ENCODE data around the gene MLIP. TPM values are rescaled to one million over a fixed set of nuclear protein-coding genes. Genes with fewer than 3 reads are reported as not detected.

The MLIP gene
- total RNA-seq, 4 donors from 2014 or later, result 3.1 to 16.7 (median 12.2) TPM

DNA sequence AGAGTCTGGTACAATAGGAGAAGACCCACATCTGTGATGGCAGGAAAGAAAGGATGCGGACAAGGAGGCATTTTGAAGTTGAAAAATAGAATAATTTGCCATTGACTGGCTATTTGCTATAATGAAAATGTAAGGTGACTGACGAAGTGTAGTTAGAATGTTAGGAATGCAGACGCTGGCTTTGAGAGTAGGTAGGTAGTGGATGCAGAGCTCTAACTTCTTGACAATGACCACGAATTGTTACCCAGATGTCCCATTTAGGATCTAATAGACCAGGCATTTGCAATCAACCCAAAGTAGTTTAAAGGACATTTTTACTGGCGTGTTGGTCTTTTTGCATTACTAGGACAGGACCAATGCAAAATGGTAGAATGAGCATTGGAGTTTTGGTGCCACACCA lies 14.2 kb downstream of the MLIP start:
- TF ChIP-seq, protein P1, sequence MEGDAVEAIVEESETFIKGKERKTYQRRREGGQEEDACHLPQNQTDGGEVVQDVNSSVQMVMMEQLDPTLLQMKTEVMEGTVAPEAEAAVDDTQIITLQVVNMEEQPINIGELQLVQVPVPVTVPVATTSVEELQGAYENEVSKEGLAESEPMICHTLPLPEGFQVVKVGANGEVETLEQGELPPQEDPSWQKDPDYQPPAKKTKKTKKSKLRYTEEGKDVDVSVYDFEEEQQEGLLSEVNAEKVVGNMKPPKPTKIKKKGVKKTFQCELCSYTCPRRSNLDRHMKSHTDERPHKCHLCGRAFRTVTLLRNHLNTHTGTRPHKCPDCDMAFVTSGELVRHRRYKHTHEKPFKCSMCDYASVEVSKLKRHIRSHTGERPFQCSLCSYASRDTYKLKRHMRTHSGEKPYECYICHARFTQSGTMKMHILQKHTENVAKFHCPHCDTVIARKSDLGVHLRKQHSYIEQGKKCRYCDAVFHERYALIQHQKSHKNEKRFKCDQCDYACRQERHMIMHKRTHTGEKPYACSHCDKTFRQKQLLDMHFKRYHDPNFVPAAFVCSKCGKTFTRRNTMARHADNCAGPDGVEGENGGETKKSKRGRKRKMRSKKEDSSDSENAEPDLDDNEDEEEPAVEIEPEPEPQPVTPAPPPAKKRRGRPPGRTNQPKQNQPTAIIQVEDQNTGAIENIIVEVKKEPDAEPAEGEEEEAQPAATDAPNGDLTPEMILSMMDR (IDR thresholded peaks at IDR 0.05), result no peak
- no peak for TF ChIP-seq POLR2AphosphoS5 (IDR thresholded peaks at IDR 0.05)
- no peak for TF ChIP-seq EP300 (IDR thresholded peaks at IDR 0.05)
- no peak for TF ChIP-seq POLR2A (IDR thresholded peaks at IDR 0.05)
- peaks cover 2% of the 10 kb centered on the region for H3K36me3 ChIP-seq
- 72% methylated on average over 5 of the region's 5 CpGs for whole genome bisulfite sequencing
- H3K9me3 ChIP-seq, result no peaks in the 10 kb centered on the region
- DNase-seq (ENCODE audit: low spot score in 2 of 2), result no peak
- no peak overlapping the region for H3K4me3 ChIP-seq
- H3K27ac ChIP-seq, result no peak overlapping the region
- no peaks in the 10 kb centered on the region for H3K4me1 ChIP-seq
- no peaks in the 10 kb centered on the region for H3K27me3 ChIP-seq

DNA sequence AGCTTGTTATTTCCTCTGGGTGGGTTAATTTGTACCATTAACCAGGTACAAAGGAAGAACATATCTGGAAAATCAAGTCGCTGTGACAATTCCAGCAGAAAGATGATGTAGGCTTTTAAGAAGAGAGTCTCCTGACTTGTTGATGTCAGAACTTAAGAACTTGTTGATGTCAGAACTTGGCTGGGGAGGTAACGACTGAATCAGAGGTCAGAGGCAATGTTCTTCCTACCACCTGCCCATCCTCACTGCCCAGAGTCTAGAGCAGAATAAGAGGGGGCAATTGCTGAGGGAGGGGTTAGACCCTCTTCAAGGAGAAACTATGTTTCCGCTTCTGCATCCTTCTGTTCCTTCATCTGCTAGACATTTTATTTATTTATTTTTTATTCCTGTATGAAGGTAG lies 18.9 kb downstream of the MLIP start:
- Histone ChIP-seq H3K27me3 (no peaks in the 10 kb centered on the region), H3K9me3 (no peaks in the 10 kb centered on the region), H3K4me3 (no peak overlapping the region), H3K4me1 (no peaks in the 10 kb centered on the region), H3K27ac (no peak overlapping the region), H3K36me3 (no peaks in the 10 kb centered on the region)
- 88% methylated on average over 3 of the region's 3 CpGs for WGBS
- no peak for DNase-seq (ENCODE audit: low spot score in 2 of 2)
- TF ChIP-seq EP300 (IDR thresholded peaks at IDR 0.05) (no peak), POLR2A (IDR thresholded peaks at IDR 0.05) (no peak), POLR2AphosphoS5 (IDR thresholded peaks at IDR 0.05) (no peak)
- TF ChIP-seq, protein P1 (IDR thresholded peaks at IDR 0.05), result no peak

DNA sequence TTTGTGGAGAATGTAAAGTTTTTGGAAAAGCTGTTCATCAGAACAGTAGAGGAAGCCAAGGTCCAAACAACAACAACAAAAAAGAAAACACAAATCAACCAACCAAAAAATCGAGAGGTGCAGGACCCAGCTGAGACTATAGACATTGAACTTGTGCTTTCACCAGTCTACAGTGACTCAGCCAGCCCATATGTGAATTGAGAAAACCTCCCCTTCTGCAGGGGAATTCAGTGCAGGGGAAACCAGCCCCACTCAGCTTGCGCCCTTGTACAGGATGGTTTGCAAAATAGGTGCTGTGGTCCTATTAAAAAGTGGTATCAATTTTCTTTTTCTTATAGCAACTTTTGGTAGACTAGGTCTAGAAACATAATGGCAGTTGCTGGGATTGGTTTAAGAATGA lies 21.3 kb downstream of the MLIP start:
- TF ChIP-seq, protein P1 (IDR thresholded peaks at IDR 0.05), result no peak
- no peak for TF ChIP-seq POLR2A (IDR thresholded peaks at IDR 0.05)
- no peak for TF ChIP-seq EP300 (IDR thresholded peaks at IDR 0.05)
- no peak for TF ChIP-seq POLR2AphosphoS5 (IDR thresholded peaks at IDR 0.05)
- H3K9me3 ChIP-seq, result no peaks in the 10 kb centered on the region
- DNase-seq (ENCODE audit: low spot score in 2 of 2), result no peak
- H3K4me3 ChIP-seq, result no peak overlapping the region
- no peak overlapping the region for H3K27ac ChIP-seq
- H3K27me3 ChIP-seq, result no peaks in the 10 kb centered on the region
- no peaks in the 10 kb centered on the region for H3K36me3 ChIP-seq
- 87% methylated on average over 2 of the region's 2 CpGs for whole genome bisulfite sequencing
- no peaks in the 10 kb centered on the region for H3K4me1 ChIP-seq

DNA sequence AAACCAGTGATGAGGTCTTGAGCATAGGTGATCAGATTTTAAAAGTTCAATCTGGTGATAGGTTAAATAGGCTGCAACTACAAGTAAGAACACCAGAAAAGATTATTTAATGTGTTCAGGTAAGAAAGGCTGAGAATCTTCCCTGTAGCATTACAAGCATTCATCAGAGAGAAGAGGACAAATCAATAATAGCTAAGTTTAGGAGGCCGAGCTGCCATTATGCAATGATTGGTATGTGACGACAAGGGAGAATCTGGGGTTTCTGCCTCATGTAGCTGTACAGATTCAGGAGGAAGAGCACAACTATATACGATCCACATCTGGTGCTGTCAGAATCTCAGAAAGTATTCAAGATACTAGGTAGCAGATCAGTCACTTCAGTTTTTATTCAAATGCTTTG lies 21.9 kb downstream of the MLIP start:
- Histone ChIP-seq H3K36me3 (no peaks in the 10 kb centered on the region), H3K27ac (no peak overlapping the region), H3K4me3 (no peak overlapping the region), H3K9me3 (no peaks in the 10 kb centered on the region), H3K4me1 (no peaks in the 10 kb centered on the region), H3K27me3 (no peaks in the 10 kb centered on the region)
- TF ChIP-seq EP300 (IDR thresholded peaks at IDR 0.05) (no peak), POLR2A (IDR thresholded peaks at IDR 0.05) (no peak), POLR2AphosphoS5 (IDR thresholded peaks at IDR 0.05) (no peak)
- TF ChIP-seq, protein P1 (IDR thresholded peaks at IDR 0.05), result no peak
- no peak for DNase-seq (ENCODE audit: low spot score in 2 of 2)
- 96% methylated on average over 3 of the region's 3 CpGs for WGBS

DNA sequence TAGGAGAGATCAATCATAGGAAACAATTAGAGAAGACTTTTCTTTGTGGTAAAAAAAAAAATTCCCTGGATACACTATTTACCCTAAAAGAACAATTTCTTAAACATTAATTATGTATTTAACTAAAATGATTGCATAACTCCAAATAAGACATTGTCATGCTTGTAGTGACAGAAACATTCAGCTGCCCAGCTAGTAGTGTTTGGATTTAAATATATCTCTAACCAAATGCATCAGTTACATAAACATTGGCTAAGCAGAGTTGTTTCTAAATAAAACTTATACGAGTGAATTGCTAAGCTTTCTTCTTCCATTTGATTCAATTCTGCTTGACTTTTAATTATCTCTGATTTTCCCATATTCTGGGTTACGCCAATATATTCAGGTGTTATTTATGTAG lies 23.7 kb downstream of the MLIP start:
- Histone ChIP-seq H3K4me3 (no peak overlapping the region), H3K27me3 (no peaks in the 10 kb centered on the region), H3K36me3 (no peaks in the 10 kb centered on the region), H3K27ac (no peak overlapping the region), H3K9me3 (no peaks in the 10 kb centered on the region), H3K4me1 (no peaks in the 10 kb centered on the region)
- TF ChIP-seq EP300 (IDR thresholded peaks at IDR 0.05), result no peak
- no peak for TF ChIP-seq POLR2AphosphoS5 (IDR thresholded peaks at IDR 0.05)
- TF ChIP-seq POLR2A (IDR thresholded peaks at IDR 0.05), result no peak
- TF ChIP-seq, protein P1 (IDR thresholded peaks at IDR 0.05), result no peak
- 67% methylated on average over 2 of the region's 2 CpGs for WGBS
- no peak for DNase-seq (ENCODE audit: low spot score in 2 of 2)

All from suprapubic skin (tissue), 4 donors.